ENCODE results near the gene NEURL1.

DNA sequence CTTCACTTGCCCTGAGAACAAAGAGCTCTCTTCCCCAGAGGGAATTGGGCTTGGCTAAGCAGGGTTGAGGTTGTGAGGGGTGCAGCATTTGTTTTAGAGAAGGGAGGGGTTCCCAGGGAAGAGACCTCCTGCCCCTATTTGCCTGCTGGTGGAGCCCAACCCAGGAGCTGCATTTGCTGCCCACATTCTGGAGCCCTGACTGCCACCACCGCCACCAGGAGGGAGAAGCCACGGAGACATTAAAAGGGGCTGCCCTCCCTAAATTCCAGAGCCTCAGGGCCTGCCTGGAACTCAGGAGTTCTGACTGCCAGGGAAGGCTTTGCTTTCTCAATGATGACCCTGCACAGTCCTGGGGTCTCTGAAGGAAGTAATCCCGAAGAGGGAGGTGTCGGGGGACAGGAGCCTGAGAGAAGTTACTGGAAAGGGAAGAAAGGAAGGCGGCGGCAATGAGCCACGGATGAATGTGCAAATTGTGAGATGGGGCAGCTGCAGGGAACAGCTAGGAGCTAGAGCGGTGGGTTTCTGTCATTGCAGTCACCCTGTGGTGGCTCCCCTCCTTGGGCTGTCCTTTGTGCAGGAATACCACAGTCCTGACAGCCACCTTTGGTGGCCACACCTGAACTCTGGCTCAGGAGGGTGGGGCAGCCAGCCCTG, 51.3 kb downstream of the NEURL1 start:
- TF ChIP-seq POLR2A (IDR thresholded peaks at IDR 0.05) (no peak), EP300 (IDR thresholded peaks at IDR 0.05) (no peak)

All from tibial nerve (tissue), 3 donors.